ENCODE data around the gene PPIF.
A peak's percentile ranks its signal among the peaks of the same experiment; 100 is the strongest.
"Not testable (repeated sequence)": the region's sequence is repeated elsewhere in the genome, so short reads cannot be mapped to it uniquely, and the experiment has no call there.

Gene PPIF

DNA sequence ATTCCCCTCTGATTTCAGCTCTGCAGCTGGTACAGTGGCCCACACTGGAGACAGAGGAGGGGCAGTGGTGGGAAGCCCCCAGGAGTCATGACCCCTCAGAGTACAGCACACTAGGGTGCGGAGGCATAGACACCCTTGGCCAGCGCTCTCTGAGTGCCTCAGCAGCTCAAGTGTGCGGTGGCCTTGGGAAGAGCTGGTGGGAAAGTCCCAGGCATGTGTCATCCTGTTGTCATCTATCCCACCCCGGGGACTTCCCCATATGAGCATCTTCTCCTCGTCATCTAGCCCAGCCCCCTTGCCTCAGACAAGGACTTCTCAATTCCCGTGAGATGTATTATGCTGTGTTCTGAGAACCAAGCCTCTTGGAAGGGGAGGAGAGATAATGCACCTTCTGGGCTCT lies 15.6 kb upstream of the PPIF start:
- Histone ChIP-seq H3K9me3 (ENCODE audit: control insufficient read depth, insufficient read depth, low read depth, low read length) (no peaks in the 10 kb centered on the region), H3K36me3 (ENCODE audit: control insufficient read depth in 2 of 2, insufficient read depth in 1 of 2, low read length in 2 of 2) (no peaks in the 10 kb centered on the region), H3K27ac (ENCODE audit: extremely low read depth, low read depth, low read length) (no peak overlapping the region), H3K4me3 (ENCODE audit: low read depth, low read length) (no peak overlapping the region), H3K4me1 (ENCODE audit: control insufficient read depth, insufficient read depth, low read length) (no peaks in the 10 kb centered on the region)
- POLR2A ChIA-PET = interaction anchor here (0.6 kb wide), 1 partner anchor 115 kb away, joined by 10 read pairs; no protein-coding TSS in a partner anchor
- TF ChIP-seq ZNF433 (tag by site-specific recombination; IDR thresholded peaks at IDR 0.05; ENCODE audit: low read depth) (no peak), ZEB2 (tag by site-specific recombination; IDR thresholded peaks at IDR 0.05) (no peak), ZBTB48 (tag by site-specific recombination; IDR thresholded peaks at IDR 0.05) (no peak), TRIM28 (IDR thresholded peaks at IDR 0.05; ENCODE audit: borderline replicate concordance, low read length) (no peak), SP3 (tag by site-specific recombination; IDR thresholded peaks at IDR 0.05) (no peak), KLF7 (tag by site-specific recombination; IDR thresholded peaks at IDR 0.05; ENCODE audit: borderline replicate concordance) (no peak), ZNF629 (tag by site-specific recombination; IDR thresholded peaks at IDR 0.05) (no peak), ZNF292 (tag by site-specific recombination; IDR thresholded peaks at IDR 0.05; ENCODE audit: borderline replicate concordance, low read depth) (no peak), ZNF214 (tag by site-specific recombination; IDR thresholded peaks at IDR 0.05; ENCODE audit: borderline replicate concordance) (no peak), ZNF785 (tag by site-specific recombination; IDR thresholded peaks at IDR 0.05) (no peak)
- TF ChIP-seq, protein P1, sequence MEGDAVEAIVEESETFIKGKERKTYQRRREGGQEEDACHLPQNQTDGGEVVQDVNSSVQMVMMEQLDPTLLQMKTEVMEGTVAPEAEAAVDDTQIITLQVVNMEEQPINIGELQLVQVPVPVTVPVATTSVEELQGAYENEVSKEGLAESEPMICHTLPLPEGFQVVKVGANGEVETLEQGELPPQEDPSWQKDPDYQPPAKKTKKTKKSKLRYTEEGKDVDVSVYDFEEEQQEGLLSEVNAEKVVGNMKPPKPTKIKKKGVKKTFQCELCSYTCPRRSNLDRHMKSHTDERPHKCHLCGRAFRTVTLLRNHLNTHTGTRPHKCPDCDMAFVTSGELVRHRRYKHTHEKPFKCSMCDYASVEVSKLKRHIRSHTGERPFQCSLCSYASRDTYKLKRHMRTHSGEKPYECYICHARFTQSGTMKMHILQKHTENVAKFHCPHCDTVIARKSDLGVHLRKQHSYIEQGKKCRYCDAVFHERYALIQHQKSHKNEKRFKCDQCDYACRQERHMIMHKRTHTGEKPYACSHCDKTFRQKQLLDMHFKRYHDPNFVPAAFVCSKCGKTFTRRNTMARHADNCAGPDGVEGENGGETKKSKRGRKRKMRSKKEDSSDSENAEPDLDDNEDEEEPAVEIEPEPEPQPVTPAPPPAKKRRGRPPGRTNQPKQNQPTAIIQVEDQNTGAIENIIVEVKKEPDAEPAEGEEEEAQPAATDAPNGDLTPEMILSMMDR (tag by site-specific recombination; IDR thresholded peaks at IDR 0.05) = no peak
- TF ChIP-seq, protein P2, sequence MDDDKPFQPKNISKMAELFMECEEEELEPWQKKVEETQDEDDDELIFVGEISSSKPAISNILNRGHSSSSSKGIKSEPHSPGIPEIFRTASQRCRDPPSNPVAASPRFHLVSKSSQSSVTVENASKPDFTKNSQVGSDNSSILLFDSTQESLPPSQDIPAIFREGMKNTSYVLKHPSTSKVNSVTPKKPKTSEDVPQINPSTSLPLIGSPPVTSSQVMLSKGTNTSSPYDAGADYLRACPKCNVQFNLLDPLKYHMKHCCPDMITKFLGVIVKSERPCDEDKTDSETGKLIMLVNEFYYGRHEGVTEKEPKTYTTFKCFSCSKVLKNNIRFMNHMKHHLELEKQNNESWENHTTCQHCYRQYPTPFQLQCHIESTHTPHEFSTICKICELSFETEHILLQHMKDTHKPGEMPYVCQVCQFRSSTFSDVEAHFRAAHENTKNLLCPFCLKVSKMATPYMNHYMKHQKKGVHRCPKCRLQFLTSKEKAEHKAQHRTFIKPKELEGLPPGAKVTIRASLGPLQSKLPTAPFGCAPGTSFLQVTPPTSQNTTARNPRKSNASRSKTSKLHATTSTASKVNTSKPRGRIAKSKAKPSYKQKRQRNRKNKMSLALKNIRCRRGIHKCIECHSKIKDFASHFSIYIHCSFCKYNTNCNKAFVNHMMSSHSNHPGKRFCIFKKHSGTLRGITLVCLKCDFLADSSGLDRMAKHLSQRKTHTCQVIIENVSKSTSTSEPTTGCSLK (tag by site-specific recombination; IDR thresholded peaks at IDR 0.05) = no peak
- TF ChIP-seq, protein P3, sequence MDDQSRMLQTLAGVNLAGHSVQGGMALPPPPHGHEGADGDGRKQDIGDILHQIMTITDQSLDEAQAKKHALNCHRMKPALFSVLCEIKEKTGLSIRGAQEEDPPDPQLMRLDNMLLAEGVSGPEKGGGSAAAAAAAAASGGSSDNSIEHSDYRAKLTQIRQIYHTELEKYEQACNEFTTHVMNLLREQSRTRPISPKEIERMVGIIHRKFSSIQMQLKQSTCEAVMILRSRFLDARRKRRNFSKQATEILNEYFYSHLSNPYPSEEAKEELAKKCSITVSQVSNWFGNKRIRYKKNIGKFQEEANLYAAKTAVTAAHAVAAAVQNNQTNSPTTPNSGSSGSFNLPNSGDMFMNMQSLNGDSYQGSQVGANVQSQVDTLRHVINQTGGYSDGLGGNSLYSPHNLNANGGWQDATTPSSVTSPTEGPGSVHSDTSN (CRISPR knock-in tag; IDR thresholded peaks at IDR 0.05) = no peak
- CTCF ChIA-PET = interaction anchor here (1.0 kb wide), 1 partner anchor 15 kb away, joined by 3 read pairs; no protein-coding TSS in a partner anchor

DNA sequence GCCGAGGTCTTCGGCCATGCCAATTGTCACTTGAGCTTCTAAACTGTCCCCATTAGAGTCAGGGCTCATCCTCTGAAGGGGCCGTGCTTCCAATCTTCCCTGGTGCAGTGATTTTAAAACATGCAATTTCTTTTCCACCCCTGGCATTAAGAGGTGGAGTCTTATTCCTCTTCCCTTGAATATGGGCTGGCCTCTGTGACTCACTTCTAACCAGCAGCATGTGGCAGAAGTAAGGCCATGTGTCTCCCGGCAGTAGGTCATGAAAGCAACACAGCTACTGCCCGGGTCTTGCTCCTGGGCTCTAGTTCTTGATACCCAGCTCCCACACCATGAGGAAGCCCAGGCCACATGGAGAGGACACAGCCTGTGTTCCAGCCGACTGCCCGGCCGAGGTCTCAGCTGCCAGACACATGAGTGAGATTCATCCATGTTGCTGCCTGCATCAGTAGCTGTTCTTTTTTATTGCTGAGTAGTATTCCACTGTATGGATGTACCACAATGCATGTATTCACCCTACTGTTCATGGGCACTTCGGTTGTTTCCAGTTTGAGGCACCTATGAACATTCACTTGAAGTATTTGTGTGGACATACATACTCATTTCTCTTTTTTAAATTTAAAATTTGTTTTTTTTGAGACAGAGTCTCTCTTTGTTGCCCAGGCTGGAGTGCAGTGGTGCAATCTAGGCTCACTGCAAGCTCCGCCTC lies 14.5 kb upstream of the PPIF start:
- CTCF ChIA-PET = not testable (repeated sequence)
- POLR2A ChIA-PET = interaction anchor here (3.0 kb wide), 1 partner anchor 16 kb away, joined by 12 read pairs; no protein-coding TSS in a partner anchor

DNA sequence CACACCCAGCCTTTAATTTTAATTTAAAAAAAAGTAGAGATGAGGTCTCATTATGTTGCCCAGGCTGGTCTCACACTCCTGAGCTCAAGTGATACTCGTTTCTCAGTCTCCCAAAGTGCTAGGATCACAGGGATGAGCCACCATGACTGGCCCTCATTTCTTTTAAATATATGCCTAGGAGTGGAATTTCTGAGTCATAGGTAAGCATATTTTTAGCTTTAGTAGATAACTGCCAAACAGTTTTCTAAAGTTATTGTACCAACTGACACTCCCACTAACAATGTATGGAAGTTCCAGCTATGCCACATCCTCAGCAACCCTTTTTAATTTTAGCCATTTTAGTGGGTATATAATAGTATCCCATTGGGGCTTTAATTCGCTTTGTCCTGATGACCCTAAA lies 13.8 kb upstream of the PPIF start:
- H3K36me3 ChIP-seq (ENCODE audit: control insufficient read depth in 2 of 2, insufficient read depth in 1 of 2, low read length in 2 of 2) = no peaks in the 10 kb centered on the region
- CTCF ChIA-PET = no interaction called here
- POLR2A ChIA-PET = interaction anchor here (3.0 kb wide), 1 partner anchor 15 kb away, joined by 12 read pairs; no protein-coding TSS in a partner anchor
- H3K4me3 ChIP-seq (ENCODE audit: low read depth, low read length) = no peak overlapping the region
- no peak for TF ChIP-seq ZNF140 (tag by site-specific recombination; IDR thresholded peaks at IDR 0.05)
- TF ChIP-seq ZNF23 (tag by site-specific recombination; IDR thresholded peaks at IDR 0.05; ENCODE audit: borderline replicate concordance) = no peak
- TF ChIP-seq, protein P4, sequence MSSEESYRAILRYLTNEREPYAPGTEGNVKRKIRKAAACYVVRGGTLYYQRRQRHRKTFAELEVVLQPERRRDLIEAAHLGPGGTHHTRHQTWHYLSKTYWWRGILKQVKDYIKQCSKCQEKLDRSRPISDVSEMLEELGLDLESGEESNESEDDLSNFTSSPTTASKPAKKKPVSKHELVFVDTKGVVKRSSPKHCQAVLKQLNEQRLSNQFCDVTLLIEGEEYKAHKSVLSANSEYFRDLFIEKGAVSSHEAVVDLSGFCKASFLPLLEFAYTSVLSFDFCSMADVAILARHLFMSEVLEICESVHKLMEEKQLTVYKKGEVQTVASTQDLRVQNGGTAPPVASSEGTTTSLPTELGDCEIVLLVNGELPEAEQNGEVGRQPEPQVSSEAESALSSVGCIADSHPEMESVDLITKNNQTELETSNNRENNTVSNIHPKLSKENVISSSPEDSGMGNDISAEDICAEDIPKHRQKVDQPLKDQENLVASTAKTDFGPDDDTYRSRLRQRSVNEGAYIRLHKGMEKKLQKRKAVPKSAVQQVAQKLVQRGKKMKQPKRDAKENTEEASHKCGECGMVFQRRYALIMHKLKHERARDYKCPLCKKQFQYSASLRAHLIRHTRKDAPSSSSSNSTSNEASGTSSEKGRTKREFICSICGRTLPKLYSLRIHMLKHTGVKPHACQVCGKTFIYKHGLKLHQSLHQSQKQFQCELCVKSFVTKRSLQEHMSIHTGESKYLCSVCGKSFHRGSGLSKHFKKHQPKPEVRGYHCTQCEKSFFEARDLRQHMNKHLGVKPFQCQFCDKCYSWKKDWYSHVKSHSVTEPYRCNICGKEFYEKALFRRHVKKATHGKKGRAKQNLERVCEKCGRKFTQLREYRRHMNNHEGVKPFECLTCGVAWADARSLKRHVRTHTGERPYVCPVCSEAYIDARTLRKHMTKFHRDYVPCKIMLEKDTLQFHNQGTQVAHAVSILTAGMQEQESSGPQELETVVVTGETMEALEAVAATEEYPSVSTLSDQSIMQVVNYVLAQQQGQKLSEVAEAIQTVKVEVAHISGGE (tag by site-specific recombination; conservative IDR thresholded peaks at IDR 0.05; ENCODE audit: low read depth) = no peak
- no peaks in the 10 kb centered on the region for H3K4me1 ChIP-seq (ENCODE audit: control insufficient read depth, insufficient read depth, low read length)
- H3K27ac ChIP-seq (ENCODE audit: extremely low read depth, low read depth, low read length) = no peak overlapping the region
- no peaks in the 10 kb centered on the region for H3K9me3 ChIP-seq (ENCODE audit: control insufficient read depth, insufficient read depth, low read depth, low read length)

More for the DNA sequence above, 14.5 kb upstream of the PPIF start:
- H3K36me3 ChIP-seq (ENCODE audit: control insufficient read depth in 2 of 2, insufficient read depth in 1 of 2, low read length in 2 of 2); H3K27ac ChIP-seq (ENCODE audit: extremely low read depth, low read depth, low read length); H3K9me3 ChIP-seq (ENCODE audit: control insufficient read depth, insufficient read depth, low read depth, low read length); H3K4me3 ChIP-seq (ENCODE audit: low read depth, low read length); H3K4me1 ChIP-seq (ENCODE audit: control insufficient read depth, insufficient read depth, low read length): not testable (repeated sequence)
- TF ChIP-seq ZNF146 (tag by site-specific recombination; IDR thresholded peaks at IDR 0.05) = peak; percentile 28; the same call in 1 of the 2 replicates
